CD14-positive monocyte (primary cell): Measurements from ENCODE around the gene PANK4. TPM values are rescaled to one million over a fixed set of nuclear protein-coding genes. Genes with fewer than 3 reads are reported as not detected.
A peak's percentile ranks its signal among the peaks of the same experiment; 100 is the strongest.

ENCODE experiments used
- DNase-seq, 3 donors: peaks; one replicate each; pipeline ENCODE4 v3.0.0-alpha.2; 2011 to 2022
- H2AFZ ChIP-seq: 2 replicates; pipeline ENCODE4 v1.6.0; 2012; ENCODE audit warnings: mild to moderate bottlenecking, low read depth, low read length, inconsistent platforms; ENCODE audit not compliant: insufficient read depth, poor library complexity, severe bottlenecking
- H3K27ac ChIP-seq, 2 donors: 1 replicate in 1 of 2; 2 replicates in 1 of 2; pipeline ENCODE4 v1.5.1; 2012 to 2013; ENCODE audit warnings: low read length in 2 of 2, control low read depth in 1 of 2, inconsistent platforms in 1 of 2, low read depth in 1 of 2, mild to moderate bottlenecking in 1 of 2
- H3K27me3 ChIP-seq, 2 donors: one replicate each; pipeline versions ENCODE4 v1.6.0 to v1.6.1; 2011 to 2013; ENCODE audit warnings: low read length in 2 of 2; ENCODE audit not compliant: control insufficient read depth in 2 of 2, insufficient read depth in 2 of 2
- H3K36me3 ChIP-seq, 2 donors: replicated peaks in 1 of 2; 1 replicate in 1 of 2; 2 replicates in 1 of 2; pipeline versions ENCODE4 v1.5.1 to v1.6.1; 2012 to 2013; ENCODE audit warnings: low read length in 2 of 2, control low read depth in 1 of 2, inconsistent platforms in 1 of 2, mild to moderate bottlenecking in 1 of 2; ENCODE audit not compliant: insufficient read depth in 2 of 2, control insufficient read depth in 1 of 2
- H3K4me1 ChIP-seq, 2 donors: 1 replicate in 1 of 2; 2 replicates in 1 of 2; pipeline versions ENCODE4 v1.5.1 to v1.6.1; 2012 to 2013; ENCODE audit warnings: low read length in 2 of 2, control low read depth in 1 of 2, inconsistent platforms in 1 of 2, mild to moderate bottlenecking in 1 of 2, moderate library complexity in 1 of 2; ENCODE audit not compliant: insufficient read depth in 2 of 2, control insufficient read depth in 1 of 2
- H3K4me2 ChIP-seq: replicated peaks from 2 replicates; pipeline ENCODE3; 2012; ENCODE audit warnings: low read length, moderate library complexity, mild to moderate bottlenecking; ENCODE audit not compliant: poor library complexity, severe bottlenecking; ENCODE audit errors: extremely low read depth
- H3K4me3 ChIP-seq, 3 experiments: fragments of 200-600 bp in 1 of 3; sonication (generic) in 1 of 3; replicated peaks in 1 of 3; 1 replicate in 2 of 3; 2 replicates in 1 of 3; pipeline ENCODE4 v1.5.1; 2011 to 2013; ENCODE audit warnings: low read length in 3 of 3, mild to moderate bottlenecking in 3 of 3, control low read depth in 2 of 3, low read depth in 2 of 3, inconsistent platforms in 1 of 3, moderate library complexity in 1 of 3
- H3K79me2 ChIP-seq: 2 replicates; pipeline ENCODE4 v1.6.0; 2012; ENCODE audit warnings: mild to moderate bottlenecking, control low read depth, inconsistent platforms, low read length, moderate library complexity; ENCODE audit not compliant: insufficient read depth
- H3K9ac ChIP-seq: 2 replicates; pipeline ENCODE4 v1.6.0; 2017; ENCODE audit warnings: low read length, mild to moderate bottlenecking; ENCODE audit not compliant: insufficient read depth, poor library complexity, severe bottlenecking
- H3K9me3 ChIP-seq, 2 donors: replicated peaks in 1 of 2; 1 replicate in 1 of 2; 2 replicates in 1 of 2; pipeline versions ENCODE4 v1.5.1 to v1.6.1; 2012 to 2013; ENCODE audit warnings: low read length in 2 of 2, control low read depth in 1 of 2; ENCODE audit not compliant: control insufficient read depth in 1 of 2, insufficient read depth in 1 of 2
- H4K20me1 ChIP-seq: 2 replicates; pipeline ENCODE4 v1.6.0; 2012; ENCODE audit warnings: mild to moderate bottlenecking, low read length, control low read depth, moderate library complexity; ENCODE audit not compliant: insufficient read depth
- H3K27ac Mint-ChIP-seq, 7 donors: one replicate each; pipeline ENCODE4 v1.8.0; 2020; ENCODE audit warnings: mild to moderate bottlenecking in 7 of 7, mixed read lengths in 7 of 7, moderate library complexity in 6 of 7, inconsistent platforms in 2 of 7
- H3K27me3 Mint-ChIP-seq, 3 donors: one replicate each; pipeline ENCODE4 v1.8.0; 2021 to 2022; ENCODE audit warnings: low read depth in 3 of 3, mild to moderate bottlenecking in 3 of 3, mixed read lengths in 3 of 3, moderate library complexity in 3 of 3, inconsistent platforms in 1 of 3
- H3K36me3 Mint-ChIP-seq, 2 donors: one replicate each; pipeline ENCODE4 v1.8.0; 2020; ENCODE audit warnings: mixed read lengths in 2 of 2, inconsistent platforms in 1 of 2, mild to moderate bottlenecking in 1 of 2
- H3K4me1 Mint-ChIP-seq: one replicate; pipeline ENCODE4 v1.8.0; 2020; ENCODE audit warnings: mild to moderate bottlenecking, mixed read lengths
- H3K4me3 Mint-ChIP-seq, 2 donors: one replicate each; pipeline ENCODE4 v1.8.0; 2020; ENCODE audit warnings: mild to moderate bottlenecking in 2 of 2, mixed read lengths in 2 of 2, moderate library complexity in 1 of 2
- H3K9me3 Mint-ChIP-seq, 7 donors: one replicate each; pipeline ENCODE4 v1.8.0; 2020 to 2022; ENCODE audit warnings: mixed read lengths in 7 of 7, mild to moderate bottlenecking in 6 of 7, moderate library complexity in 6 of 7, inconsistent platforms in 2 of 7
- WGBS: methylation state at CpG from one replicate; pipeline ENCODE4 v1.1.5; 2013; ENCODE audit warnings: missing lambda C conversion rate; ENCODE audit not compliant: insufficient coverage; 5-methylcytosine and 5-hydroxymethylcytosine counted together
- intact Hi-C, 2 donors: fragments of 100-400 bp; cut with micrococcal nuclease; formaldehyde crosslinking; loops; one replicate each; pipeline versions ENCODE4 v1.15.0 to v1.15.1; 2023
- polyA plus RNA-seq, 3 donors: library from polyadenylated mRNA; depleted of rRNA in 1 of 3; unstranded in 2 of 3; stranded (reverse) in 1 of 3; fragments of 300-500 nt in 2 of 3; fragments of >200 nt in 1 of 3; fragmentation: Illumina TruSeq in 2 of 3; gene quantifications; 1 replicate in 2 of 3; 2 replicates in 1 of 3; pipeline ENCODE4 v1.2.3, GENCODE V29; 2012 to 2021
- TF ChIP-seq, protein P1 (sequence below): fragments of 200-600 bp; IDR thresholded peaks from one replicate; pipeline ENCODE4 v1.8.0; 2022; ENCODE audit warnings: antibody characterized with exemption, mild to moderate bottlenecking

The PANK4 gene
- polyA plus RNA-seq, 3 donors: 11.9 to 30.2 (median 13.7) TPM

GRCh38 chr1:2465371-2466269 is 60.8 kb downstream of the PANK4 start:
- H3K27me3 ChIP-seq: peaks cover 0 to 3% of the 10 kb centered on the region in 2 donors
- WGBS: 84% methylated on average over 29 of the region's 33 CpGs

GRCh38 chr1:2463396-2463795 is 63.0 kb downstream of the PANK4 start:
- no peak overlapping the region for H3K4me2 ChIP-seq
- Mint-ChIP-seq H3K4me1 (no peaks in the 10 kb centered on the region), H3K27me3 (peaks cover 4 to 25% (median 10%) of the 10 kb centered on the region in 3 donors), H3K9me3 (peaks cover 0 to 1% (median 0%) of the 10 kb centered on the region in 7 donors), H3K36me3 (no peaks in the 10 kb centered on the region), H3K4me3 (no peak overlapping the region), H3K27ac (peak overlapping the region in 1 of 7 donors; percentile 18)
- H3K27me3 ChIP-seq: peaks cover 0 to 3% of the 10 kb centered on the region in 2 donors
- H4K20me1 ChIP-seq: no peaks in the 10 kb centered on the region
- intact Hi-C loops: no loop called here
- H3K4me1 ChIP-seq: no peaks in the 10 kb centered on the region
- 56% methylated on average over 17 of the region's 17 CpGs for WGBS
- H3K36me3 ChIP-seq: no peaks in the 10 kb centered on the region
- H3K27ac ChIP-seq: no peak overlapping the region
- DNase-seq: no peak
- H3K9me3 ChIP-seq: no peaks in the 10 kb centered on the region
- H2AFZ ChIP-seq: no peak overlapping the region
- H3K9ac ChIP-seq: no peak overlapping the region
- no peak overlapping the region for H3K4me3 ChIP-seq
- TF ChIP-seq, protein P1, sequence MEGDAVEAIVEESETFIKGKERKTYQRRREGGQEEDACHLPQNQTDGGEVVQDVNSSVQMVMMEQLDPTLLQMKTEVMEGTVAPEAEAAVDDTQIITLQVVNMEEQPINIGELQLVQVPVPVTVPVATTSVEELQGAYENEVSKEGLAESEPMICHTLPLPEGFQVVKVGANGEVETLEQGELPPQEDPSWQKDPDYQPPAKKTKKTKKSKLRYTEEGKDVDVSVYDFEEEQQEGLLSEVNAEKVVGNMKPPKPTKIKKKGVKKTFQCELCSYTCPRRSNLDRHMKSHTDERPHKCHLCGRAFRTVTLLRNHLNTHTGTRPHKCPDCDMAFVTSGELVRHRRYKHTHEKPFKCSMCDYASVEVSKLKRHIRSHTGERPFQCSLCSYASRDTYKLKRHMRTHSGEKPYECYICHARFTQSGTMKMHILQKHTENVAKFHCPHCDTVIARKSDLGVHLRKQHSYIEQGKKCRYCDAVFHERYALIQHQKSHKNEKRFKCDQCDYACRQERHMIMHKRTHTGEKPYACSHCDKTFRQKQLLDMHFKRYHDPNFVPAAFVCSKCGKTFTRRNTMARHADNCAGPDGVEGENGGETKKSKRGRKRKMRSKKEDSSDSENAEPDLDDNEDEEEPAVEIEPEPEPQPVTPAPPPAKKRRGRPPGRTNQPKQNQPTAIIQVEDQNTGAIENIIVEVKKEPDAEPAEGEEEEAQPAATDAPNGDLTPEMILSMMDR: no peak
- H3K79me2 ChIP-seq: no peaks in the 10 kb centered on the region

More at GRCh38 chr1:2465371-2466269, 60.8 kb downstream of the PANK4 start:
- no peaks in the 10 kb centered on the region for H3K36me3 ChIP-seq
- no peaks in the 10 kb centered on the region for H3K4me1 ChIP-seq
- TF ChIP-seq, protein P1: no peak
- H4K20me1 ChIP-seq: no peaks in the 10 kb centered on the region
- peaks cover 4 to 28% (median 10%) of the 10 kb centered on the region in 3 donors for H3K27me3 Mint-ChIP-seq
- no peak overlapping the region for H3K9ac ChIP-seq
- H3K4me2 ChIP-seq: no peak overlapping the region
- no peaks in the 10 kb centered on the region for H3K4me1 Mint-ChIP-seq
- no peak overlapping the region for H3K4me3 ChIP-seq
- H3K4me3 Mint-ChIP-seq: no peak overlapping the region
- H2AFZ ChIP-seq: no peak overlapping the region
- no peak for DNase-seq
- no peak overlapping the region for H3K27ac Mint-ChIP-seq
- intact Hi-C loops: no loop called here
- no peaks in the 10 kb centered on the region for H3K9me3 ChIP-seq
- no peaks in the 10 kb centered on the region for H3K36me3 Mint-ChIP-seq
- peaks cover 0 to 1% (median 0%) of the 10 kb centered on the region in 7 donors for H3K9me3 Mint-ChIP-seq
- no peaks in the 10 kb centered on the region for H3K79me2 ChIP-seq
- no peak overlapping the region for H3K27ac ChIP-seq
